ENCODE data around the gene RNU1-2. TPM values are rescaled to one million over a fixed set of nuclear protein-coding genes. Genes with fewer than 3 reads are reported as not detected.
"Not testable (repeated sequence)": the region's sequence is repeated elsewhere in the genome, so short reads cannot be mapped to it uniquely, and the experiment has no call there.

The RNU1-2 gene
- total RNA-seq, 1 donor from 2014 or later = 2,859 TPM

- Mint-ChIP-seq H3K9me3 (ENCODE audit: unreplicated experiment) (no peaks in the 10 kb centered on the region), H3K36me3 (ENCODE audit: unreplicated experiment) (no peaks in the 10 kb centered on the region), H3K27me3 (ENCODE audit: unreplicated experiment) (no peaks in the 10 kb centered on the region), H3K4me1 (ENCODE audit: unreplicated experiment) (peaks cover 17% of the 10 kb centered on the region), H3K4me3 (ENCODE audit: unreplicated experiment) (peak overlapping the region; percentile 76), H3K27ac (ENCODE audit: unreplicated experiment) (peak overlapping the region; percentile 69)
- DNase-seq (ENCODE audit: extremely low spot score, unreplicated experiment) = no peak
- TF ChIP-seq CTCF (IDR thresholded peaks at IDR 0.05) = no peak
Observed at GRCh38 chr1:16913181-16913832, 17.5 kb downstream of the RNU1-2 start.

GRCh38 chr1:16913833-16914662, 18.3 kb downstream of the RNU1-2 start:
- H3K27me3 Mint-ChIP-seq (ENCODE audit: unreplicated experiment) = no peaks in the 10 kb centered on the region
- peak overlapping the region; percentile 80 for H3K4me3 Mint-ChIP-seq (ENCODE audit: unreplicated experiment)
- no peak for TF ChIP-seq CTCF (IDR thresholded peaks at IDR 0.05)
- H3K4me1 Mint-ChIP-seq (ENCODE audit: unreplicated experiment) = peaks cover 17% of the 10 kb centered on the region
- peak; percentile 98 for DNase-seq (ENCODE audit: extremely low spot score, unreplicated experiment)
- no peaks in the 10 kb centered on the region for H3K36me3 Mint-ChIP-seq (ENCODE audit: unreplicated experiment)
- H3K9me3 Mint-ChIP-seq (ENCODE audit: unreplicated experiment) = no peaks in the 10 kb centered on the region
- peak overlapping the region; percentile 69 for H3K27ac Mint-ChIP-seq (ENCODE audit: unreplicated experiment)

- H3K27ac Mint-ChIP-seq (ENCODE audit: unreplicated experiment) = peak overlapping the region; percentile 59
- not testable (repeated sequence) for H3K27me3 Mint-ChIP-seq (ENCODE audit: unreplicated experiment); DNase-seq (ENCODE audit: extremely low spot score, unreplicated experiment); H3K9me3 Mint-ChIP-seq (ENCODE audit: unreplicated experiment); H3K36me3 Mint-ChIP-seq (ENCODE audit: unreplicated experiment)
- H3K4me3 Mint-ChIP-seq (ENCODE audit: unreplicated experiment) = peak overlapping the region; percentile 80
- H3K4me1 Mint-ChIP-seq (ENCODE audit: unreplicated experiment) = peaks cover 17% of the 10 kb centered on the region
Observed at GRCh38 chr1:16914928-16915626, 19.3 kb downstream of the RNU1-2 start.

- Mint-ChIP-seq H3K27ac (ENCODE audit: unreplicated experiment) (no peak overlapping the region), H3K9me3 (ENCODE audit: unreplicated experiment) (no peaks in the 10 kb centered on the region), H3K27me3 (ENCODE audit: unreplicated experiment) (no peaks in the 10 kb centered on the region)
Observed at GRCh38 chr1:16915627-16915973, 19.8 kb downstream of the RNU1-2 start.

GRCh38 chr1:16916036-16916880, 20.5 kb downstream of the RNU1-2 start:
- not testable (repeated sequence) for H3K27ac Mint-ChIP-seq (ENCODE audit: unreplicated experiment); DNase-seq (ENCODE audit: extremely low spot score, unreplicated experiment); H3K36me3 Mint-ChIP-seq (ENCODE audit: unreplicated experiment); H3K9me3 Mint-ChIP-seq (ENCODE audit: unreplicated experiment); H3K27me3 Mint-ChIP-seq (ENCODE audit: unreplicated experiment)
- Mint-ChIP-seq H3K4me1 (ENCODE audit: unreplicated experiment) (peaks cover 18% of the 10 kb centered on the region), H3K4me3 (ENCODE audit: unreplicated experiment) (peak overlapping the region; percentile 3)

More at GRCh38 chr1:16915627-16915973, 19.8 kb downstream of the RNU1-2 start:
- H3K4me3 Mint-ChIP-seq (ENCODE audit: unreplicated experiment) = peak overlapping the region; percentile 80
- no peak for DNase-seq (ENCODE audit: extremely low spot score, unreplicated experiment)
- TF ChIP-seq CTCF (IDR thresholded peaks at IDR 0.05) = no peak
- H3K4me1 Mint-ChIP-seq (ENCODE audit: unreplicated experiment) = peaks cover 17% of the 10 kb centered on the region
- H3K36me3 Mint-ChIP-seq (ENCODE audit: unreplicated experiment) = no peaks in the 10 kb centered on the region
